HEK293 (cell line): ENCODE measurements around the gene PTPRF.

Source experiments
- EGR2 ChIP-seq: fragments of 450-650 bp; formaldehyde crosslinking; IDR thresholded peaks from 2 replicates; pipeline ENCODE4 v1.5.1; 2016; ENCODE audit warnings: low read depth, missing biosample characterization, missing genetic modification characterization
- FEZF1 ChIP-seq: fragments of 450-650 bp; formaldehyde crosslinking; IDR thresholded peaks from 2 replicates; pipeline ENCODE4 v1.5.1; 2016; ENCODE audit warnings: missing biosample characterization, missing genetic modification characterization
- HOXA7 ChIP-seq: sonication (generic); formaldehyde crosslinking; IDR thresholded peaks from 2 replicates; pipeline ENCODE4 v1.8.1; 2022; ENCODE audit warnings: missing genetic modification reagents, borderline replicate concordance
- HOXC10 ChIP-seq: sonication (generic); formaldehyde crosslinking; IDR thresholded peaks from 2 replicates; pipeline ENCODE4 v1.8.1; 2023; ENCODE audit warnings: mild to moderate bottlenecking, missing genetic modification reagents
- KLF9 ChIP-seq: fragments of 450-650 bp; formaldehyde crosslinking; IDR thresholded peaks from 2 replicates; pipeline ENCODE4 v1.5.1; 2016; ENCODE audit warnings: missing biosample characterization, missing genetic modification characterization, low read depth
- ZBTB21 ChIP-seq: fragments of 450-650 bp; formaldehyde crosslinking; IDR thresholded peaks from 2 replicates; pipeline ENCODE4 v1.5.1; 2017; ENCODE audit warnings: missing biosample characterization, missing genetic modification characterization
- ZFHX2 ChIP-seq: fragments of 450-650 bp; formaldehyde crosslinking; conservative IDR thresholded peaks from 2 replicates; pipeline ENCODE4 v1.5.1; 2016; ENCODE audit warnings: missing biosample characterization, missing genetic modification characterization
- ZNF114 ChIP-seq: fragments of 450-650 bp; formaldehyde crosslinking; IDR thresholded peaks from 2 replicates; pipeline ENCODE4 v1.5.0; 2017; ENCODE audit warnings: missing biosample characterization, missing genetic modification characterization
- ZNF133 ChIP-seq: fragments of 450-650 bp; formaldehyde crosslinking; IDR thresholded peaks from 2 replicates; pipeline ENCODE4 v1.5.1; 2016; ENCODE audit warnings: missing biosample characterization, missing genetic modification characterization
- ZNF239 ChIP-seq: fragments of 450-650 bp; formaldehyde crosslinking; IDR thresholded peaks from 2 replicates; pipeline ENCODE4 v1.5.1; 2016; ENCODE audit warnings: missing biosample characterization, missing genetic modification characterization
- ZNF24 ChIP-seq: fragments of 450-650 bp; formaldehyde crosslinking; IDR thresholded peaks from 2 replicates; pipeline ENCODE4 v1.5.1; 2016; ENCODE audit warnings: missing biosample characterization, missing genetic modification characterization
- ZNF394 ChIP-seq: fragments of 450-650 bp; formaldehyde crosslinking; IDR thresholded peaks from 2 replicates; pipeline ENCODE4 v1.5.1; 2016; ENCODE audit warnings: missing biosample characterization, missing genetic modification characterization, mild to moderate bottlenecking, moderate library complexity, borderline replicate concordance
- ZNF398 ChIP-seq: fragments of 450-650 bp; formaldehyde crosslinking; IDR thresholded peaks from 2 replicates; pipeline ENCODE4 v1.5.1; 2017; ENCODE audit warnings: missing biosample characterization, missing genetic modification characterization
- ZNF501 ChIP-seq: fragments of 450-650 bp; formaldehyde crosslinking; IDR thresholded peaks from 2 replicates; pipeline ENCODE4 v1.5.1; 2016; ENCODE audit warnings: missing biosample characterization, missing genetic modification characterization
- ZNF664 ChIP-seq: fragments of 450-650 bp; formaldehyde crosslinking; IDR thresholded peaks from 2 replicates; pipeline ENCODE4 v1.5.1; 2016; ENCODE audit warnings: missing biosample characterization, missing genetic modification characterization
- ZNF677 ChIP-seq: fragments of 450-650 bp; IDR thresholded peaks from 2 replicates; pipeline ENCODE4 v1.5.0; 2018; ENCODE audit warnings: missing biosample characterization, mild to moderate bottlenecking, missing genetic modification characterization, moderate library complexity
- ZNF76 ChIP-seq: fragments of 450-650 bp; formaldehyde crosslinking; IDR thresholded peaks from 2 replicates; pipeline ENCODE4; 2016; ENCODE audit warnings: low read depth, missing biosample characterization, missing genetic modification characterization, borderline replicate concordance
- ZSCAN18 ChIP-seq: fragments of 450-650 bp; formaldehyde crosslinking; IDR thresholded peaks from 2 replicates; pipeline ENCODE4 v1.5.1; 2016; ENCODE audit warnings: missing biosample characterization, missing genetic modification characterization
- TF ChIP-seq, protein P1 (sequence below): fragments of 450-650 bp; formaldehyde crosslinking; IDR thresholded peaks from 2 replicates; pipeline ENCODE4 v1.5.1; 2016; ENCODE audit warnings: missing biosample characterization, missing genetic modification characterization
- TF ChIP-seq, protein P2 (sequence below): fragments of 450-650 bp; formaldehyde crosslinking; IDR thresholded peaks from 2 replicates; pipeline ENCODE4 v1.5.1; 2016; ENCODE audit warnings: missing biosample characterization, missing genetic modification characterization
- TF ChIP-seq, protein P3 (sequence below): fragments of 450-650 bp; formaldehyde crosslinking; IDR thresholded peaks from 2 replicates; pipeline ENCODE4; 2016; ENCODE audit warnings: missing biosample characterization, missing genetic modification characterization
- TF ChIP-seq, protein P4 (sequence below): fragments of 450-650 bp; formaldehyde crosslinking; IDR thresholded peaks from 2 replicates; pipeline ENCODE4 v1.5.1; 2016; ENCODE audit warnings: missing biosample characterization, missing genetic modification characterization, low read depth
- TF ChIP-seq, protein P5 (sequence below): fragments of 450-650 bp; formaldehyde crosslinking; conservative IDR thresholded peaks from 2 replicates; pipeline ENCODE4 v1.5.1; 2016; ENCODE audit warnings: low read depth, missing biosample characterization, missing genetic modification characterization

PTPRF gene

GRCh38 chr1:43582162-43582566 lies 51.5 kb downstream of the PTPRF start (continued):
- no peak for TF ChIP-seq ZNF398 (tag by site-specific recombination)
- TF ChIP-seq, protein P1, sequence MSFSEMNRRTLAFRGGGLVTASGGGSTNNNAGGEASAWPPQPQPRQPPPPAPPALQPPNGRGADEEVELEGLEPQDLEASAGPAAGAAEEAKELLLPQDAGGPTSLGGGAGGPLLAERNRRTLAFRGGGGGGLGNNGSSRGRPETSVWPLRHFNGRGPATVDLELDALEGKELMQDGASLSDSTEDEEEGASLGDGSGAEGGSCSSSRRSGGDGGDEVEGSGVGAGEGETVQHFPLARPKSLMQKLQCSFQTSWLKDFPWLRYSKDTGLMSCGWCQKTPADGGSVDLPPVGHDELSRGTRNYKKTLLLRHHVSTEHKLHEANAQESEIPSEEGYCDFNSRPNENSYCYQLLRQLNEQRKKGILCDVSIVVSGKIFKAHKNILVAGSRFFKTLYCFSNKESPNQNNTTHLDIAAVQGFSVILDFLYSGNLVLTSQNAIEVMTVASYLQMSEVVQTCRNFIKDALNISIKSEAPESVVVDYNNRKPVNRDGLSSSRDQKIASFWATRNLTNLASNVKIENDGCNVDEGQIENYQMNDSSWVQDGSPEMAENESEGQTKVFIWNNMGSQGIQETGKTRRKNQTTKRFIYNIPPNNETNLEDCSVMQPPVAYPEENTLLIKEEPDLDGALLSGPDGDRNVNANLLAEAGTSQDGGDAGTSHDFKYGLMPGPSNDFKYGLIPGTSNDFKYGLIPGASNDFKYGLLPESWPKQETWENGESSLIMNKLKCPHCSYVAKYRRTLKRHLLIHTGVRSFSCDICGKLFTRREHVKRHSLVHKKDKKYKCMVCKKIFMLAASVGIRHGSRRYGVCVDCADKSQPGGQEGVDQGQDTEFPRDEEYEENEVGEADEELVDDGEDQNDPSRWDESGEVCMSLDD (tag by site-specific recombination): no peak
- TF ChIP-seq ZFHX2 (tag by site-specific recombination): peak; percentile 83
- TF ChIP-seq HOXA7 (CRISPR knock-in tag): no peak
- TF ChIP-seq, protein P2, sequence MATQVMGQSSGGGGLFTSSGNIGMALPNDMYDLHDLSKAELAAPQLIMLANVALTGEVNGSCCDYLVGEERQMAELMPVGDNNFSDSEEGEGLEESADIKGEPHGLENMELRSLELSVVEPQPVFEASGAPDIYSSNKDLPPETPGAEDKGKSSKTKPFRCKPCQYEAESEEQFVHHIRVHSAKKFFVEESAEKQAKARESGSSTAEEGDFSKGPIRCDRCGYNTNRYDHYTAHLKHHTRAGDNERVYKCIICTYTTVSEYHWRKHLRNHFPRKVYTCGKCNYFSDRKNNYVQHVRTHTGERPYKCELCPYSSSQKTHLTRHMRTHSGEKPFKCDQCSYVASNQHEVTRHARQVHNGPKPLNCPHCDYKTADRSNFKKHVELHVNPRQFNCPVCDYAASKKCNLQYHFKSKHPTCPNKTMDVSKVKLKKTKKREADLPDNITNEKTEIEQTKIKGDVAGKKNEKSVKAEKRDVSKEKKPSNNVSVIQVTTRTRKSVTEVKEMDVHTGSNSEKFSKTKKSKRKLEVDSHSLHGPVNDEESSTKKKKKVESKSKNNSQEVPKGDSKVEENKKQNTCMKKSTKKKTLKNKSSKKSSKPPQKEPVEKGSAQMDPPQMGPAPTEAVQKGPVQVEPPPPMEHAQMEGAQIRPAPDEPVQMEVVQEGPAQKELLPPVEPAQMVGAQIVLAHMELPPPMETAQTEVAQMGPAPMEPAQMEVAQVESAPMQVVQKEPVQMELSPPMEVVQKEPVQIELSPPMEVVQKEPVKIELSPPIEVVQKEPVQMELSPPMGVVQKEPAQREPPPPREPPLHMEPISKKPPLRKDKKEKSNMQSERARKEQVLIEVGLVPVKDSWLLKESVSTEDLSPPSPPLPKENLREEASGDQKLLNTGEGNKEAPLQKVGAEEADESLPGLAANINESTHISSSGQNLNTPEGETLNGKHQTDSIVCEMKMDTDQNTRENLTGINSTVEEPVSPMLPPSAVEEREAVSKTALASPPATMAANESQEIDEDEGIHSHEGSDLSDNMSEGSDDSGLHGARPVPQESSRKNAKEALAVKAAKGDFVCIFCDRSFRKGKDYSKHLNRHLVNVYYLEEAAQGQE: no peak
- no peak; the same call in 1 of the 2 replicates for TF ChIP-seq ZNF394 (tag by site-specific recombination)
- TF ChIP-seq ZNF677: no peak
- TF ChIP-seq HOXC10: no peak
- TF ChIP-seq, protein P3, sequence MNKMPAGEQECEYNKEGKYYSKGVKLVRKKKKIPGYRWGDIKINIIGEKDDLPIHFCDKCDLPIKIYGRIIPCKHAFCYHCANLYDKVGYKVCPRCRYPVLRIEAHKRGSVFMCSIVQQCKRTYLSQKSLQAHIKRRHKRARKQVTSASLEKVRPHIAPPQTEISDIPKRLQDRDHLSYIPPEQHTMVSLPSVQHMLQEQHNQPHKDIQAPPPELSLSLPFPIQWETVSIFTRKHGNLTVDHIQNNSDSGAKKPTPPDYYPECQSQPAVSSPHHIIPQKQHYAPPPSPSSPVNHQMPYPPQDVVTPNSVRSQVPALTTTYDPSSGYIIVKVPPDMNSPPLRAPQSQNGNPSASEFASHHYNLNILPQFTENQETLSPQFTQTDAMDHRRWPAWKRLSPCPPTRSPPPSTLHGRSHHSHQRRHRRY (tag by site-specific recombination): no peak
- no peak for TF ChIP-seq ZSCAN18 (tag by site-specific recombination)
- no peak for TF ChIP-seq KLF9
- no peak for TF ChIP-seq ZNF133
- peak; percentile 63; the same call in 1 of the 2 replicates for TF ChIP-seq ZNF24 (tag by site-specific recombination)
- no peak for TF ChIP-seq ZNF664 (tag by site-specific recombination)
- TF ChIP-seq ZNF76: no peak; the same call in 1 of the 2 replicates
- TF ChIP-seq, protein P4, sequence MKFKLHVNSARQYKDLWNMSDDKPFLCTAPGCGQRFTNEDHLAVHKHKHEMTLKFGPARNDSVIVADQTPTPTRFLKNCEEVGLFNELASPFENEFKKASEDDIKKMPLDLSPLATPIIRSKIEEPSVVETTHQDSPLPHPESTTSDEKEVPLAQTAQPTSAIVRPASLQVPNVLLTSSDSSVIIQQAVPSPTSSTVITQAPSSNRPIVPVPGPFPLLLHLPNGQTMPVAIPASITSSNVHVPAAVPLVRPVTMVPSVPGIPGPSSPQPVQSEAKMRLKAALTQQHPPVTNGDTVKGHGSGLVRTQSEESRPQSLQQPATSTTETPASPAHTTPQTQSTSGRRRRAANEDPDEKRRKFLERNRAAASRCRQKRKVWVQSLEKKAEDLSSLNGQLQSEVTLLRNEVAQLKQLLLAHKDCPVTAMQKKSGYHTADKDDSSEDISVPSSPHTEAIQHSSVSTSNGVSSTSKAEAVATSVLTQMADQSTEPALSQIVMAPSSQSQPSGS: no peak
- no peak for TF ChIP-seq ZNF114 (tag by site-specific recombination)
- no peak for TF ChIP-seq ZNF239 (tag by site-specific recombination)
- no peak for TF ChIP-seq ZNF501
- TF ChIP-seq, protein P5, sequence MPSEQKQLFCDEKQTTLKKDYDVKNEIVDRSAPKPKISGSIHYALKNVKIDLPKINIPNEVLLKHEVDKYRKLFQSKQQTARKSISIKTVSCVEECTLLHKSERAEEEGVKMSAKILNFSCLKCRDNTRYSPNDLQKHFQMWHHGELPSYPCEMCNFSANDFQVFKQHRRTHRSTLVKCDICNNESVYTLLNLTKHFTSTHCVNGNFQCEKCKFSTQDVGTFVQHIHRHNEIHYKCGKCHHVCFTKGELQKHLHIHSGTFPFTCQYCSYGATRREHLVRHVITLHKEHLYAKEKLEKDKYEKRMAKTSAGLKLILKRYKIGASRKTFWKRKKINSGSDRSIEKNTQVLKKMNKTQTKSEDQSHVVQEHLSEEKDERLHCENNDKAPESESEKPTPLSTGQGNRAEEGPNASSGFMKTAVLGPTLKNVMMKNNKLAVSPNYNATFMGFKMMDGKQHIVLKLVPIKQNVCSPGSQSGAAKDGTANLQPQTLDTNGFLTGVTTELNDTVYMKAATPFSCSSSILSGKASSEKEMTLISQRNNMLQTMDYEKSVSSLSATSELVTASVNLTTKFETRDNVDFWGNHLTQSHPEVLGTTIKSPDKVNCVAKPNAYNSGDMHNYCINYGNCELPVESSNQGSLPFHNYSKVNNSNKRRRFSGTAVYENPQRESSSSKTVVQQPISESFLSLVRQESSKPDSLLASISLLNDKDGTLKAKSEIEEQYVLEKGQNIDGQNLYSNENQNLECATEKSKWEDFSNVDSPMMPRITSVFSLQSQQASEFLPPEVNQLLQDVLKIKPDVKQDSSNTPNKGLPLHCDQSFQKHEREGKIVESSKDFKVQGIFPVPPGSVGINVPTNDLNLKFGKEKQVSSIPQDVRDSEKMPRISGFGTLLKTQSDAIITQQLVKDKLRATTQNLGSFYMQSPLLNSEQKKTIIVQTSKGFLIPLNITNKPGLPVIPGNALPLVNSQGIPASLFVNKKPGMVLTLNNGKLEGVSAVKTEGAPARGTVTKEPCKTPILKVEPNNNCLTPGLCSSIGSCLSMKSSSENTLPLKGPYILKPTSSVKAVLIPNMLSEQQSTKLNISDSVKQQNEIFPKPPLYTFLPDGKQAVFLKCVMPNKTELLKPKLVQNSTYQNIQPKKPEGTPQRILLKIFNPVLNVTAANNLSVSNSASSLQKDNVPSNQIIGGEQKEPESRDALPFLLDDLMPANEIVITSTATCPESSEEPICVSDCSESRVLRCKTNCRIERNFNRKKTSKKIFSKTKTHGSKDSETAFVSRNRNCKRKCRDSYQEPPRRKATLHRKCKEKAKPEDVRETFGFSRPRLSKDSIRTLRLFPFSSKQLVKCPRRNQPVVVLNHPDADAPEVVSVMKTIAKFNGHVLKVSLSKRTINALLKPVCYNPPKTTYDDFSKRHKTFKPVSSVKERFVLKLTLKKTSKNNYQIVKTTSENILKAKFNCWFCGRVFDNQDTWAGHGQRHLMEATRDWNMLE (tag by site-specific recombination): no peak
- TF ChIP-seq ZBTB21 (tag by site-specific recombination): no peak
- no peak for TF ChIP-seq FEZF1 (tag by site-specific recombination)
- peak; percentile 76 for TF ChIP-seq EGR2 (tag by site-specific recombination)
